Ammon's horn (tissue), 1 donor: ENCODE data around the gene SCP2.
"Not testable (repeated sequence)": the region's sequence is repeated elsewhere in the genome, so short reads cannot be mapped to it uniquely, and the experiment has no call there.

Experiments
- DNase-seq: peaks from one replicate; pipeline ENCODE4 v3.0.0-alpha.2; 2016; ENCODE audit warnings: low spot score

The SCP2 gene

DNA sequence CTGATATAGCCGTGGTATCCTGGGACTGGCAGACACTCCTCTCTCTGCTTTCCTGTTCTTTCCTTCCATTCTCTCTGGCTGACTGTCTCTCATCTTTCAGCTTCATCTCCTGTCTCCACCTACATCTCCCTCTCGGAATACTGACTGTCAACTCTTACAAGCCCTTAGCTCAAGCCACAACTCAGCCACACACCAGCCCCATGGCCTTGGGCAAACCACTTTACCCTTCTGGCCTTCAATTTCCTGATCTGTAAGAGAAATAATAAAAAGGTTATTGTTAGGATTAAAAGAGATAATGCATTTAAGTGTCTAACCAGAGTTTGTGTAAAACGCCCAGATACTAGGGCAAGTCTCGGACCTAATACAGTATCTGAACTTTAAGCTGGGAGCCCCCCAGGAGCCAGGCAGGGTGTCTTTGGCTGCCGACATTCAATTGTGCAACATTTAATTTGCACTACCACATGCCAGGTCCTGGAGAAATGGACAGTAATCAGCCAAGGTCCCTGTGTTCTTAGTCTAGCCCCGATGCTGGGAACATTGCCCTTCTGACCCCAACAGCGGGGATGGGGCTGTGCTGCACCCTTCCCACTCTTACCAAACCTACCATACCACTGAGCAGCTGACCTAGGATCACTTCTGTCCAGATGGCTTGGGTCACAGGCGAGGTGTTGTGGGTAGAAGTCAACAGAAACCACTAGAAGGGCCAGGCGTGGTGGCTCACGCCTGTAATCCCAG, 10.7 kb upstream of the SCP2 start:
- DNase-seq: no peak

DNA sequence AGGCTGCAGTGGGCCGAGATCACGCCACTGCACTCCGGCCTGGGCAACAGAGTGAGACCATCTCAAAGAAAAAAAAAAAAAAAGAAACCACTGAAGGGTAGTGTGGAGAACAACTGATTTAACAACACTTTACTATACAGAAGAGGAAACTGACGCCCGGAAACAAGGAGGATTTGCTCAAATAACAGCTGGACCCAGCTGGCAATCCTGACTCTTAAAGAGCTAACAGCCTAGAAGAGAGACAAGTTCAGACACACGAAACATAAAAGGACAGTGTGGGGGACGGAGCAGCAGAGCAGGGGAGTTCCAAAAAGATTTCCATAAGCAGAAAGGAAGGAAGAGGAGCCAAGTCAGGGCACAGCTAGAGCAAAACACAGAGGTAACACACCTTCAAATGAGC, 9.9 kb upstream of the SCP2 start:
- no peak for DNase-seq

DNA sequence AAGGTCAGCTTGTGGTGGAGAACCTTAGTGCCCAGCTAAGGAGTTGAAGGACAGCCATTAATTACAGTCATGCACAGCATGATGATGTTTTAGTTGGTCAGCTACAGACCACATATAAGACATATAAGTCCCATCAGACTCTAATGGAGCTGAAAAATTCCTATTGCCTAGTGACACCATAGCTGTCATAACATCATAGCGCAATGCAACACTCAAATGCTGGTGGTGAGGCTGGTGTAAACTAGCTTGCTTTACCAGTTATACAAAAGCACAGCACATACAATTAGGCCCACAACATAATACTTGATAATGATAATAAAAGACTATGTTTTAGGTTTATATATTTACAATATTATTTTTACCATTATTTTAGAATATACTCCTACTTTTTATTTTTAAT, 9.5 kb upstream of the SCP2 start:
- DNase-seq: no peak

DNA sequence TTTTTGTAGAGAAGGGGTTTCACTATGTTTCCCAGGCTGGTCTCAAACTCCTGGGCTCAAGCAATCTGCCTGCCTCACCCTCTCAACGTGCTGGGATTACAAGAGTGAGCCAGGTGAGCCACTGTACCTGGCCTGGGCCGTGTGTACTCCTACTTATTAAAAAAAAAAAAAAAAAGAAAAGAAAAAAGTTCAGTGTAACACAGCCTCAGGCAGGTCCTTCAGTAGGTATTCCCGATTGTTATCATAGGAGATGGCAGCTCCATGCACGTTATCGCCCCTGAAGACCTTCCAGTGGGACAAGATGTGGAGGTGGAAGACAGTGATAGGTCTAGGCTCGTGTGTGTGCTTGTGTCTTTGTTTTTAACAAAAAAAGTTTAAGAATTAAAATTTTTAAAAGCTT, 8.9 kb upstream of the SCP2 start:
- DNase-seq: no peak

DNA sequence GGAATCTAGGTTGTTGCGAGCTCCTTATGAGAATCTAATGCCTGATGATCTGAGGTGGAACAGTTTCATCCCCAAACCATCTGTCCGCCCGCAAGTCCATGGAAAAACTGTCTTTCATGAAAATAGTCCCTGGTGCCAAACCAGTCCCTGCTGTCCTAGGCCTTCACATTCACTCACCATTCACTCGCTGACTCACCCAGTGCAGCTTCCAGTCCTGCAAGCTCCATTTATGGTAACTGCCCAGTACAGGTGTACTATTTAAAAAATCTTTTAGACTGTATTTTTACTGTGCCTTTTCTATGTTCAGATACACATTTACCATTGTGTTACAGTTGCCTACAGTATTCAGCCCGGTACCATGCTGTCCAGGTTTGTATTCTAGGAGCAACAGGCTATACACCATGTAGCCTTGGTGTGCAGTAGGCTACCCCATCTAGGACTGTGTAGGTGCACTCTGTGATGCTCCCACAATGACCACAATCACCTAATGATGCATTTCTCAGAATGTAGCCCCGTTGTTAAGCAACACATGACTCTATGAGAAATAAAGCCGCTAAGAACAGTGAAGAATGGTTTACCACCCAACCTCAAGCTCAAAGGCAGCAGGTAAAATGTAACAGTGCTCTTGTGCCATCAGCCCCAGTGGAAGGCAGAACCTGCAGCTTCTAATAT, 7.9 kb upstream of the SCP2 start:
- DNase-seq: no peak

DNA sequence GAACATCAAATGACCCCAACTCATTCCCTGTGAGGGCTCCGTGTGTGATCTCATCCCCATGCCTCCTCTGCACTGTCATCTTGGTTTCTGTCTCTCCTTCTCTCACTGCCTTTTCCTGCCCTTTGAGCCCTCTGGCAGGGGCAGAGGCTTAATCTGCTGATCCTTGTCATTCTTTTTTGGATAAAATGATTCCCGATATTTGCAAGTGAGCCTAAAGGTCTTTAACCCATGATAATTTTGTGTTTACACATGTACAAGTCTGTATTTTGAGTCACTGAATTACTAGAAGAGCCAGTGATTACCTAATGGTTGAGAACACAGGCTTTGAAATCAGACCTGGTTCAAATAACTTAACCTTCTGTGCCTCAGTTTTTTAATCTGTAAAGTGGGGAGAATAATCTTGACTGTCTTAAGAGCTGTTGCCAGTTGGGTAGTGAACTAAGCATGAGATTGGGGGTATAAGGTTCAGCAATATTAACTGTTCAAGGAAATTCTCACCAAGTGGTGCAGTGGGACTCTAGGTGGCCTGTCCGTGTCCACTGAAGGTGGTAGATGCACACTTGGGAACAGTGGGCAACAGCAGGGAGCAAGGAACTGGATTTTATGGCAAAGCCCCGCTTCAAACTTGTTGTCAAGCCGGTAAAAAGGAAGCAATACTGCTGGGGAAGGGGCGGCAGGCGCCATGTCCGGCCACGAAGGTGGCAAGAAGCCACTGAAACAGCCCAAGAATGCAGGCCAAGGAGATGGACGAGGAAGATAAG, 7.2 kb upstream of the SCP2 start:
- DNase-seq: no peak

DNA sequence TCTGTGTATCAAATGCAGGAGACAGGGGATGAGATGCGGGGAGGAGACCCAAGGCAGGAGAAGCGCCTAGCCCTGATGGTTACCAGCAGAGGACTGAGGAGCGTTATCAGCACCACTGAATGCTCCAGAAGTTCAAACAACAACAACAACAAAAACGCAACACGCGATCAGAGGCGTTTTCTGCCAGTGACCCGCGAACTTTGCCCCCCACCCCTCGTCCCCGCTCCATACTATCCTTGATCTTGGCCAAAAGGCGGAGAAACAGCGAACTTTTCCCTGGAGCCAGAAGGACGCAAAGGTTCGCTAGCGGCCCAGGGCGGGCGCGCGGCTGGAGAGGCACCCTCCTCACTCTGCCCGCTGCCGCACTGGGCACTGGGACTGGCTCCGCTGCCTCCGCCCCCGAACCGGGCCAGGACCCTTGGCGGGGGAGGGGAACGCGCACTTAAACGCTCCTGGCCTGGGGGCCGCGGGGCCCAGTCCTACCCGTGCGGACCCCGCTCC, 6.2 kb upstream of the SCP2 start:
- no peak for DNase-seq

DNA sequence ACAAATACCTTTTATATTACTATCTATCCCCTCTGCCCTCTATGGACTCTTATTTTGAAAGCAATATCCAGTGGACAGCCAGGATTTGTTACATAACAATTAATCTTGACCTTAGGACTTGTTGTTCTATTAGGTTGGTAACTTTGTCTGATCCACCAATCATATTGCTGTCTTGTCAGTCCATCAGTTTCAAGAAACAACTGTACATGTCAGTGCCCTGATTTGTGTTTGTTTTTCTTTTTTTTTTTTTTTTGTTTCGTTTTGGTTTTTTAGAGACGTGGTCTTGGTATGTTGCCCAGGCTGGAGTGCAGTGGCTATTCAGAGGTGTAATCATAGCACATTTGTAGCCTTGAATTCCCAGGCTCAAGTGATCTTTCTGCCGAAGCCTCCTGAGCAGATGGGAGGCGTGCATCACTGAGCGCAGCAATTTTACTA, 1.5 kb upstream of the SCP2 start:
- DNase-seq: no peak

DNA sequence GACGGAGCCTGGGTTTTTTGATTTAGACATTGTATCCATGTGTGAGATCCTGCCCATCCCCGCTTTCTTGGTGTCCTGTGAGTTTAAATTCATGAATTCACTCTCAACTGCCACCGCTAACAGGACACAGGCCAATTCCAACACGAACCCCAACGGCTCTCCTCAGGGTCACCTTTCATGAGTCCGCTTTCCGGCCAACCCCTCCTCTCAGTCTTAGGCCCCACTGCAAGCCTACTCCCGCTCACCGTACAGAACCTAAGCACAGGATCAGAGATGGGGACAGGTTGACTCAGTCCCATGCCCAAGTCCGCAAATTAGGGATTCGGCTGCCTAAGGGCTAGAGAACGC, 238 bp upstream of the SCP2 start:
- no peak for DNase-seq

DNA sequence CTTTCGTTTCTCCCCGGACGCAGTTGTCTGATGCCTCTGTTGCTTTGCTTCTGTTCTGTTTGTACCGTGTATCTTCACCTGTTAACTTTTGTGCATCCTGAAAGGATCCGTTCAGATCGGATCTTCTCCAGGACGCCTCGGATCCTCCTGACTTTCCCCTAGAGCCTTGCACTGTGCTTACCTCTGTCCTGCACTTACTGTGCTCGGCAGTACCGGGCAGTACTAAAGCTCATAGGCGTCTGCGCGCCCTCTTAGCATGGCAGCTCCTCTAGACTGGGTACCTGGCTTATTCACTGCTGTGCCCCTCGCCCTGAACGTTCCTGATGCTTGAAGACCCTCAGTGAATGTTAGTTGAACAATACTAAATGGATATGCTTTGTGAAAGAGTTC, 934 bp downstream of the SCP2 start:
- DNase-seq: peak; percentile 15

DNA sequence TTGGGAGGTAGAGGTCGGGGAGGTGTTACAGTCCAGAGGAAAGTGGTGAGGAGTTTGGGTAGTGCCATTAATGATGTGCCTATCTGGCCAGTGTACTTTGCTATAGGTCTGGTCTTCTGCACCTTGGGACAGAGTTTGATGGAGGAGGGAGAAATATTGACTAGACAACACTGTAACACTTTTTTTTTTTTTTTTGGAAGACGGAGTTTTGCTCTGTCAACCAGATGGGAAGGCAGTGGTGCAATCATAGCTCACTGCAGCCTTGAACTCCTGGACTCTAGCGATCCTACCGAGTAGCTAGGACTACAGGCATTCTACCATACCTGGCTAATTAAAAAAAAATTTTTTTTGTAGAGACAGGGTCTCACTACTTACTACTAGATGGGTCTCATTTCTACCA, 1.9 kb downstream of the SCP2 start:
- no peak for DNase-seq

DNA sequence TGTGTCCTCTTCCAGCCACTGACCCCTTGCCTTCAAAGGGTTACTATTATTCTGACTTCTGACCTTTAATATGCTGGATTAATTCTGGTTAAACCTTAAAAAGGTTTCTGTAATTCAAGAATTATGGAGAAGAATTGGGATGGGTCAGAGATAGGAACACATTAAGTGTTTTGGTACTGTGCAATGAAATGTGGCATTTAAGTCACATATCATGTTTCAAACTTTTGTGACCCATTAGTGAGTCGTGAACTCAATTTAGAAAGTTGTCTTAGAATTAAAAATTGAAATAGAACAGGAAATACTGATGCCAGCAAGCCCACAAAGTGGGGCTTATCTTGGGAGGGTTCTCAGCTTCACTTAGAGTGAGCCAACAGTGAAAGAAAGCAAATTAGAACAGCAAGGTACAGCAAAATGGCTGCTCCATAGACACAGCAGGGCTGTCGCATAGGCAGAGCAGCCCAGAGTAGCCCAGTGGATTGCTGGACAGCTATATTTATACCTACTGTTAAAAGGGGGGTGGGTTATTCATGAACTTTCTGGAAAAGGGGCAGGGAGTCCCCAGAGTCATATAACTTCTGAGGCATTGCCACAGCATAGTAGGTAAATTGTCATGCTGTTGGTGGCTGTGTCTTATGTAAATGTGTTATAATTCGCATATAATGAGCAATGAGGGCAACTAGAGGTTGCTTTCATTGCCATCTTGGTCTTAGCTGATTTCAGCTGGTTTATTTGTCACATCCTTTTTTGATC, 10.5 kb downstream of the SCP2 start:
- no peak for DNase-seq

DNA sequence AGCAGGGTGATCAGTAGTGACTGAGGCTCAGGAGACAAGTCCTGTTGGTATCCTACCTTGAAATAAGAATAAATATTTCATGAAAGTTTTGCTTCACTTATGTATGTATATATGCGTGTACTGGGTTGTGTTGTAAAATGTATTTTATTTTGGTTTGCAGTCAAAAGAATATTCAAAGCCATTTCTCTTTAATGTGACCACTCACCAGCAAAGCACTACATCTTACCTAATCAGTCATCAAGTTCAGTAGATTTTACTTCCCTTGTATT, 11.0 kb downstream of the SCP2 start:
- no peak for DNase-seq

DNA sequence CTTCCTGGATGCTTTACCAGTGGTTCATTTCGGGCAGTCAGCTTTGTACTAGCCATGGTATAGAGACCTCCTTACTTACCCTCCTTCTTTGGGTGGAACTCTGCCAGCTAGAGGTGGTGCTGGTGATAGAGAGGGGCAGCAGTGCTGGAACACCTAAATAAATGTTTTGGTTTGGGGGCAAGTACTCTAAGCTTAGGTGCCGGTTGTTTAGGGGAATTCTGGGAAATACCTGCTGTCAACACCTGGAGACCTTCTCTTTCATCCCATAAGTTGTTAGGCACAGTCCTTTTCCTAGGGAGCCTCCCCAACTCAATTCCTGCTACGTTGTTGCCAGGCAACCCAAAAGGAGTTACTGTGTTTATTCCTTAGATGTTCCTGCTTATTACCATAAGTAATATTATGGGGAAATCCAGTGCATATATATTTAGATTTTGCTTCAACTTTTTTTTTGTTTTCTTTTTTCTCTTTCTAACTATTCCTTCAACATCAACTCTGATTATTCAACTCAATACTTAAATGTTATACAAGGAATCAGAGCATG, 16.9 kb downstream of the SCP2 start:
- no peak for DNase-seq

DNA sequence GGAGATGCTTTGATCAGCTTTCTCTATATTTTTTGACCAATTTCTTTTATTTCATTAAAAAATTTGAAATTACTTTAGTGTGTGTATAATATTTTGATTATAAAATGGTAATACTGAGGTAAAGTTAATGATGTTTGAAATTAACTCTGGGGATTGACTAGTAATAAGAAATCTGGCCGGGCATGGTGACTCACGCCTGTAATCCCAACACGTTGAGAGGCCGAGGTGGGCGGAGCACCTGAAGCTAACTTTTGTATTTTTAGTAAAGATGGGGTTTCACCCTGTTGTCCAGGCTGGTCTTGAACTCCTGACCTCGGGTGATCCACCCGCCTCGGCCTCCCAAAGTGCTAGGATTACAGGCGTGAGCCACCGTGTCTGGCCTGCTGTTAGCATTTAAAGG, 17.5 kb downstream of the SCP2 start:
- DNase-seq: no peak

DNA sequence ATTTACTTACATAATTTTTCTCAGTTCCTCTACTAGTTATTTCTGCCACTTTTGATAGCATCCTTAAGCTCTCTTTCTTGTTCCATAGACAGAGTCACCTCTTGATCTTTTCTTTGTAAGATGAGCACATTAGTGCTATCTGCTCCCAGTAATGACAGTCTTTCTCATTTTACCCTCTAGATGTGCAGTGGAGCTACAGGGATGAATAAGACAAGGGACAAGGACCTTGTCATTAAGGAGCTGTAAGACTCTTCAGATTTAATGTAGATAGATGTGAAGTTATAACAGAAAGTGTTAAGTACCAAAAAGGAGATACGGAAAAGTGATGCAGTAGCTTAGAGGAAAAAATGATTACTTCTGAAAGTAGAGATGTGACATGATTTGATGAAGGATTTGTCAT, 20.4 kb downstream of the SCP2 start:
- DNase-seq: no peak

DNA sequence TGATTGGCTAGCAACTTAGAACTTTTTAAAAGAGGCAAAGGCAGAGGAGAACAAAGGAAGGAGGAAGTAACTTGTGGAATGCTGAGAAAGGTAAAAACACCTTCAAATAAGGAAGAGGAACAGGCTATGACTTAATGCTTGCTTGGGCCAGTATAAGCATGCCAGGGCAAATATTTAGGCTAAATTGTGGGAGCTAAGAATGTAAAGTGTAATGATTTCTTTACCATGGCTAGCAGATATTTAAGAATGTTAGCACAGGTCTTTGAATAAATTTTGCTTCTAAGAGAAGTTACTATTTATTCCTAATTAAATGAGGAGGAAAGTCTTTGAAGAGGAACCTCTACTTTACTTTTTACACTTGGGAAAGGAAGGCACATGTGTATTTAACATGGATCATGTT, 22.5 kb downstream of the SCP2 start:
- not testable (repeated sequence) for DNase-seq

DNA sequence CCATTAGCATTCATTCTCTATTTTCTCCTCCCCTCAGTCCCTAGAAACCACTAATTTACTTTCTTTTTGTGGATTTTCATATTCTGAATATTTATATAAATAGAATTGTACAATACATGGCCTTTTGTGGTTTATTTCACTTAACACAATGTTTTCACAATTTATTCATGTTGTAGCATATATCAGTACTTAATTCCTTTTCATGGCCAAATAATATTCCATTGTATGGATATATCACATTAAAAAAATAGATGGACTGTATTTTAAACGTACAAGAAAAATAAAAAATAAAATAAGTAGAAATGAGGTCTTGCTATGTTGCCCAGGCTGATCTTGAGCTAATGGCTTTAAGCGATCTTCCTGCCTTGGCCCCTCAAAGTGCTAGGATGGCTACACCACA, 25.0 kb downstream of the SCP2 start:
- DNase-seq: no peak

DNA sequence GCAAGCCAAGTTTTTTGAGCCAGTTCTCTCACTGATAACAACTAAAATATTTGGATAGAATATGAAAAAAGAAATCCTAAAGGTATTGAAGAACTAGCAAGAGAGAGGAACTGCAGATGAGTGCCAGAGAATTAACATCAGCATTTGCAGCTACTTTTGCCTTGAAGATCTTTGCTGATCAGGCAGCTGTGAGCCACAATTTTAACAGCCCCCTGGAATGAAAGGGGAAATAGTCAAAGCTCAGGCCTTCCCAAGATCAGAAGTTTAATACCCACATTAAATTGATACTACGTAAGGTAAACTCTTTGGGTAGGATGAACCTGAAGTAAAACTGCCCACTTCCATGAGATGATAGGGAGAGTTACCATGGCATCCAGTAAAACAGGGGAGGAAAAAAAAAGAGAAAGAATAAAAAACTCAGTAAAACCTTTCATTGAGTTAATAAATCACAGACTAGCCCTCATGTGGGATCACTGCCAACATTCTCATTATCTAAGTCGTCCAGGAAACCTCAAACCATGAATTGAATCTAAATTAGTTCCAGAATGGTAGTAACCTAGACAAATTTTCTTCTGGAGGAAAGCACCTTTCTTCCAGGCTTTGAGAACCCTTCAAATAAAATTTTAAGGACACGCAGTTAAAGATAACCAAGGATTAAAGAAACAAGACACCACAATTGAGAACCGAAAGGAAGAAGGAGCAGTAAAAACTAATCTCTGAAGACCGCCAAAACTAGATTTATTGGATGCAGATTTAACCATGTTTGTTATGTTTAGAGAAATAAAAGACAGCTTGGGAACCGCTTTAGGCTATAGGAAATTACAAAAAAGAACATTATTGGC, 28.3 kb downstream of the SCP2 start:
- DNase-seq: peak; percentile 39

DNA sequence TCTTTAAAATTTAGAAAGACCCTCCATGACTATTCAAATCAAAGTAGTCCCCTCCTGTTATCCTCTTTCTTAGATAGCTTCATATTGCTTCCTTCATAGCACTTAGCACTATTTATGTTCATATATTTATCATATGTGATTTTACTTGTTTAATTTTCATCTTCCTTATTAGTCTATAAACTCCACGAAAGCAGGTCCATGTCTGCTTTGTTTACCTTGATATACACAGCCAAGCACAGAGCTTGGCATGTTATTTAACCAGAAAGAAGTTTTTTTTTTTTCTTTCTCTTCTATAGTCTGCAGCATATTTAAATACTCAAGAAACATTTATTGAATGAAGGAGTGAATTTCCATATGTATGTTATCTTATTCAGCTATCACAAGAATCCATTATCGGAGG, 36.0 kb downstream of the SCP2 start:
- no peak for DNase-seq

DNA sequence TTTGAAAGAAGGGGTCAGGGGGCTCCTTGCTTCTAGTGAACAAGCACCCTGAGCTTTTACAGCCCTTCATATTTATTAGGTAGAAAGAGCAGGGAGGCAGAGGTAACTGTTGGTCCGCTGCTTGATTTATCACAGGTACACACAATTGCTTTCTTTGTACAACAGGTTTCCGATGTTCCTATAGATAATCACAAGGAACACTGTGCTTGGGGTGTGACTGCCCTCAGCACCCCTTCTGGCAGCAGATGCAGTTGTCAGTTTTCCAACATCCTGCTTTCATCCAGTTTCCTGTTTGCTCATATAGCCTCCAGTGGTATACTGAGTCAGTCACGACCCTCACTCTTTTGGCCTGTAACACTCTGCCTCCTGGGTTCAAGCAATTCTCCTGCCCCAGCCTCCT, 40.6 kb downstream of the SCP2 start:
- no peak for DNase-seq

DNA sequence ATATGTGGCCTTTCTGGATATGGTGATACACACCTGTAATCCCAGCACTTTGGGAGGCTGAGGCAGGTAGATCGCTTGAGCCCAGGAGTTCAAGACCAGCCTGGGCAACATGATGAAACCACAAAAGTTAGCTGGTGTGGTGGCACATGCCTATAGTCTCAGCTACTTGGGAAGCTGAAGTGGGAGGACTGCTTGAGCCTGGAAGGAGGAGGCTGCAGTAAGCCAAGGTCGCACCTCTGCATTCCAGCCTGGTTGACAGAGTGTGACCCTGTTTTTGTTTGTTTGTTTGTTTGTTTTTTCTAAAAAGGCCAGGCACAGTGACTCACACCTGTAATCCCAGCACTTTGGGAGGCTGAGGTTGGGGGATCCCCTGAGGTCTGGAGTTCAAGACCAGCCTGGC, 42.2 kb downstream of the SCP2 start:
- DNase-seq: not testable (repeated sequence)
